ENCODE results near the gene TMEM163.

TMEM163 gene

GRCh38 chr2:134675314-134675713 is 43.5 kb downstream of the TMEM163 start:
- no peaks in the 10 kb centered on the region for H3K36me3 ChIP-seq (ENCODE audit: insufficient read depth, low read length)
- H3K9me2 ChIP-seq (ENCODE audit: low read depth, low read length) = no peaks in the 10 kb centered on the region
- no peaks in the 10 kb centered on the region for H3F3A ChIP-seq (ENCODE audit: insufficient read depth, low read length)
- H3K9me3 ChIP-seq (ENCODE audit: low read length) = no peaks in the 10 kb centered on the region
- H4K20me1 ChIP-seq (ENCODE audit: insufficient read depth, low read length) = no peaks in the 10 kb centered on the region
- no peak overlapping the region for H3K4me2 ChIP-seq (ENCODE audit: low read length)
- H3K27ac ChIP-seq (ENCODE audit: low read depth, low read length, poor library complexity, severe bottlenecking) = no peak overlapping the region
- H3K27me3 ChIP-seq (ENCODE audit: insufficient read depth, low read length) = peaks cover 4% of the 10 kb centered on the region; the same call in 1 of the 2 replicates
- no peak for TF ChIP-seq EZH2 (IDR thresholded peaks at IDR 0.05; ENCODE audit: borderline replicate concordance, low read length)
- TF ChIP-seq CTCF (IDR thresholded peaks at IDR 0.05; ENCODE audit: low read length) = no peak
- no peaks in the 10 kb centered on the region for H3K79me2 ChIP-seq (ENCODE audit: insufficient read depth, low read length)
- H3K4me1 ChIP-seq (ENCODE audit: insufficient read depth, low read length, severe bottlenecking) = peaks cover 5% of the 10 kb centered on the region
- H3K9ac ChIP-seq (ENCODE audit: low read length) = no peak overlapping the region
- H2AFZ ChIP-seq (ENCODE audit: low read length) = no peak overlapping the region
- H3K4me3 ChIP-seq (ENCODE audit: low read depth, low read length, poor library complexity, severe bottlenecking) = no peak overlapping the region

GRCh38 chr2:134674687-134675086 is 44.1 kb downstream of the TMEM163 start:
- no peak overlapping the region for H3K4me2 ChIP-seq (ENCODE audit: low read length)
- no peak overlapping the region for H3K4me3 ChIP-seq (ENCODE audit: low read depth, low read length, poor library complexity, severe bottlenecking)
- H3K9ac ChIP-seq (ENCODE audit: low read length) = no peak overlapping the region
- no peaks in the 10 kb centered on the region for H3K9me2 ChIP-seq (ENCODE audit: low read depth, low read length)
- no peak overlapping the region for H2AFZ ChIP-seq (ENCODE audit: low read length)
- H3K79me2 ChIP-seq (ENCODE audit: insufficient read depth, low read length) = no peaks in the 10 kb centered on the region
- H3K36me3 ChIP-seq (ENCODE audit: insufficient read depth, low read length) = no peaks in the 10 kb centered on the region
- no peak overlapping the region for H3K27ac ChIP-seq (ENCODE audit: low read depth, low read length, poor library complexity, severe bottlenecking)
- no peak for TF ChIP-seq CTCF (IDR thresholded peaks at IDR 0.05; ENCODE audit: low read length)
- TF ChIP-seq EZH2 (IDR thresholded peaks at IDR 0.05; ENCODE audit: borderline replicate concordance, low read length) = no peak
- H3K4me1 ChIP-seq (ENCODE audit: insufficient read depth, low read length, severe bottlenecking) = peaks cover 5% of the 10 kb centered on the region
- H3K27me3 ChIP-seq (ENCODE audit: insufficient read depth, low read length) = peaks cover 4% of the 10 kb centered on the region; the same call in 1 of the 2 replicates
- H4K20me1 ChIP-seq (ENCODE audit: insufficient read depth, low read length) = no peaks in the 10 kb centered on the region
- H3F3A ChIP-seq (ENCODE audit: insufficient read depth, low read length) = no peaks in the 10 kb centered on the region
- H3K9me3 ChIP-seq (ENCODE audit: low read length) = no peaks in the 10 kb centered on the region

GRCh38 chr2:134671513-134671912 is 47.3 kb downstream of the TMEM163 start:
- H3F3A ChIP-seq (ENCODE audit: insufficient read depth, low read length) = no peaks in the 10 kb centered on the region
- H3K27me3 ChIP-seq (ENCODE audit: insufficient read depth, low read length) = no peaks in the 10 kb centered on the region; the same call in 1 of the 2 replicates
- H3K9ac ChIP-seq (ENCODE audit: low read length) = no peak overlapping the region
- no peaks in the 10 kb centered on the region for H4K20me1 ChIP-seq (ENCODE audit: insufficient read depth, low read length)
- no peaks in the 10 kb centered on the region for H3K36me3 ChIP-seq (ENCODE audit: insufficient read depth, low read length)
- no peaks in the 10 kb centered on the region for H3K9me3 ChIP-seq (ENCODE audit: low read length)
- no peak overlapping the region for H2AFZ ChIP-seq (ENCODE audit: low read length)
- no peak overlapping the region for H3K4me3 ChIP-seq (ENCODE audit: low read depth, low read length, poor library complexity, severe bottlenecking)
- H3K27ac ChIP-seq (ENCODE audit: low read depth, low read length, poor library complexity, severe bottlenecking) = no peak overlapping the region
- no peaks in the 10 kb centered on the region for H3K4me1 ChIP-seq (ENCODE audit: insufficient read depth, low read length, severe bottlenecking)
- H3K9me2 ChIP-seq (ENCODE audit: low read depth, low read length) = no peaks in the 10 kb centered on the region
- no peak overlapping the region for H3K4me2 ChIP-seq (ENCODE audit: low read length)
- no peak for TF ChIP-seq EZH2 (IDR thresholded peaks at IDR 0.05; ENCODE audit: borderline replicate concordance, low read length)
- no peak for TF ChIP-seq CTCF (IDR thresholded peaks at IDR 0.05; ENCODE audit: low read length)
- no peaks in the 10 kb centered on the region for H3K79me2 ChIP-seq (ENCODE audit: insufficient read depth, low read length)

All from OCI-LY1 (cell line).